ENCODE results near the gene RASA1. TPM values are rescaled to one million over a fixed set of nuclear protein-coding genes. Genes with fewer than 3 reads are reported as not detected.

The RASA1 gene
- total RNA-seq, 3 donors from 2014 or later, result 17.7 to 19.6 (median 19.1) TPM

- Mint-ChIP-seq H3K4me3 (no peak overlapping the region), H3K9me3 (no peaks in the 10 kb centered on the region), H3K4me1 (ENCODE audit: low read depth) (peaks cover 17% of the 10 kb centered on the region), H3K27me3 (ENCODE audit: low read depth) (no peaks in the 10 kb centered on the region), H3K36me3 (ENCODE audit: insufficient read depth) (peaks cover 20% of the 10 kb centered on the region)
- DNase-seq (no peak), ATAC-seq (no peak)
Measured at GRCh38 chr5:87360132-87360531, 92.4 kb downstream of the RASA1 start.

- Mint-ChIP-seq H3K9me3 (no peaks in the 10 kb centered on the region), H3K4me3 (no peak overlapping the region), H3K27me3 (ENCODE audit: low read depth) (no peaks in the 10 kb centered on the region), H3K36me3 (ENCODE audit: insufficient read depth) (peaks cover 15% of the 10 kb centered on the region), H3K4me1 (ENCODE audit: low read depth) (peaks cover 17% of the 10 kb centered on the region)
- DNase-seq (no peak), ATAC-seq (no peak)
Measured at GRCh38 chr5:87361031-87361445, 93.4 kb downstream of the RASA1 start.

GRCh38 chr5:87361536-87362213 lies 94.0 kb downstream of the RASA1 start:
- Mint-ChIP-seq H3K9me3 (no peaks in the 10 kb centered on the region), H3K4me1 (ENCODE audit: low read depth) (peaks cover 17% of the 10 kb centered on the region), H3K36me3 (ENCODE audit: insufficient read depth) (peaks cover 19% of the 10 kb centered on the region), H3K4me3 (no peak overlapping the region), H3K27me3 (ENCODE audit: low read depth) (no peaks in the 10 kb centered on the region)
- no peak for DNase-seq
- no peak for ATAC-seq

- Mint-ChIP-seq H3K9me3 (no peaks in the 10 kb centered on the region), H3K4me3 (no peak overlapping the region), H3K4me1 (ENCODE audit: low read depth) (peaks cover 8% of the 10 kb centered on the region), H3K27me3 (ENCODE audit: low read depth) (no peaks in the 10 kb centered on the region), H3K36me3 (ENCODE audit: insufficient read depth) (peaks cover 27% of the 10 kb centered on the region)
- ATAC-seq (no peak), DNase-seq (no peak)
Measured at GRCh38 chr5:87367243-87367642, 99.6 kb downstream of the RASA1 start.

- DNase-seq (no peak), ATAC-seq (no peak)
- Mint-ChIP-seq H3K27me3 (ENCODE audit: low read depth) (no peaks in the 10 kb centered on the region), H3K36me3 (ENCODE audit: insufficient read depth) (peaks cover 32% of the 10 kb centered on the region), H3K4me1 (ENCODE audit: low read depth) (peaks cover 8% of the 10 kb centered on the region), H3K4me3 (no peak overlapping the region), H3K9me3 (no peaks in the 10 kb centered on the region)
Measured at GRCh38 chr5:87368601-87369000, 100.9 kb downstream of the RASA1 start.

- DNase-seq (no peak), ATAC-seq (no peak)
- H3K9me3 Mint-ChIP-seq, result no peaks in the 10 kb centered on the region
- H3K4me1 Mint-ChIP-seq (ENCODE audit: low read depth), result peaks cover 7% of the 10 kb centered on the region
- H3K27me3 Mint-ChIP-seq (ENCODE audit: low read depth), result no peaks in the 10 kb centered on the region
- H3K36me3 Mint-ChIP-seq (ENCODE audit: insufficient read depth), result peaks cover 31% of the 10 kb centered on the region
- no peak overlapping the region for H3K4me3 Mint-ChIP-seq
Measured at GRCh38 chr5:87369431-87369830, 101.7 kb downstream of the RASA1 start.

GRCh38 chr5:87372705-87373104 lies 105.0 kb downstream of the RASA1 start:
- H3K36me3 Mint-ChIP-seq (ENCODE audit: insufficient read depth), result peaks cover 37% of the 10 kb centered on the region
- no peaks in the 10 kb centered on the region for H3K9me3 Mint-ChIP-seq
- peaks cover 2% of the 10 kb centered on the region for H3K4me1 Mint-ChIP-seq (ENCODE audit: low read depth)
- no peak overlapping the region for H3K4me3 Mint-ChIP-seq
- DNase-seq (no peak), ATAC-seq (no peak)
- no peaks in the 10 kb centered on the region for H3K27me3 Mint-ChIP-seq (ENCODE audit: low read depth)

- no peak for ATAC-seq
- no peaks in the 10 kb centered on the region for H3K9me3 Mint-ChIP-seq
- DNase-seq, result no peak
- no peaks in the 10 kb centered on the region for H3K27me3 Mint-ChIP-seq (ENCODE audit: low read depth)
- H3K36me3 Mint-ChIP-seq (ENCODE audit: insufficient read depth), result peaks cover 27% of the 10 kb centered on the region
- no peak overlapping the region for H3K4me3 Mint-ChIP-seq
- peaks cover 1% of the 10 kb centered on the region for H3K4me1 Mint-ChIP-seq (ENCODE audit: low read depth)
Measured at GRCh38 chr5:87382224-87382623, 114.5 kb downstream of the RASA1 start.

GRCh38 chr5:87383216-87383615 lies 115.5 kb downstream of the RASA1 start:
- Mint-ChIP-seq H3K9me3 (no peaks in the 10 kb centered on the region), H3K36me3 (ENCODE audit: insufficient read depth) (peaks cover 30% of the 10 kb centered on the region), H3K27me3 (ENCODE audit: low read depth) (no peaks in the 10 kb centered on the region), H3K4me3 (no peak overlapping the region), H3K4me1 (ENCODE audit: low read depth) (peaks cover 1% of the 10 kb centered on the region)
- no peak for ATAC-seq
- DNase-seq, result no peak

GRCh38 chr5:87385802-87386201 lies 118.1 kb downstream of the RASA1 start:
- Mint-ChIP-seq H3K4me3 (no peak overlapping the region), H3K4me1 (ENCODE audit: low read depth) (peaks cover 13% of the 10 kb centered on the region), H3K27me3 (ENCODE audit: low read depth) (no peaks in the 10 kb centered on the region), H3K9me3 (no peaks in the 10 kb centered on the region), H3K36me3 (ENCODE audit: insufficient read depth) (peaks cover 38% of the 10 kb centered on the region)
- DNase-seq (no peak), ATAC-seq (no peak)

GRCh38 chr5:87388129-87388528 lies 120.4 kb downstream of the RASA1 start:
- Mint-ChIP-seq H3K4me3 (no peak overlapping the region), H3K36me3 (ENCODE audit: insufficient read depth) (peaks cover 48% of the 10 kb centered on the region), H3K27me3 (ENCODE audit: low read depth) (no peaks in the 10 kb centered on the region), H3K9me3 (no peaks in the 10 kb centered on the region), H3K4me1 (ENCODE audit: low read depth) (peaks cover 15% of the 10 kb centered on the region)
- no peak for DNase-seq
- no peak for ATAC-seq

- Mint-ChIP-seq H3K36me3 (ENCODE audit: insufficient read depth) (peaks cover 47% of the 10 kb centered on the region), H3K4me3 (no peak overlapping the region), H3K9me3 (no peaks in the 10 kb centered on the region), H3K27me3 (ENCODE audit: low read depth) (no peaks in the 10 kb centered on the region), H3K4me1 (ENCODE audit: low read depth) (peaks cover 14% of the 10 kb centered on the region)
- no peak for ATAC-seq
- DNase-seq, result no peak
Measured at GRCh38 chr5:87389296-87390034, 121.8 kb downstream of the RASA1 start.

- H3K4me1 Mint-ChIP-seq (ENCODE audit: low read depth), result peaks cover 15% of the 10 kb centered on the region
- H3K9me3 Mint-ChIP-seq, result no peaks in the 10 kb centered on the region
- no peak overlapping the region for H3K4me3 Mint-ChIP-seq
- no peaks in the 10 kb centered on the region for H3K27me3 Mint-ChIP-seq (ENCODE audit: low read depth)
- DNase-seq (no peak), ATAC-seq (no peak)
- peaks cover 53% of the 10 kb centered on the region for H3K36me3 Mint-ChIP-seq (ENCODE audit: insufficient read depth)
Measured at GRCh38 chr5:87390075-87390474, 122.4 kb downstream of the RASA1 start.

- Mint-ChIP-seq H3K27me3 (ENCODE audit: low read depth) (no peaks in the 10 kb centered on the region), H3K9me3 (no peaks in the 10 kb centered on the region), H3K36me3 (ENCODE audit: insufficient read depth) (peaks cover 53% of the 10 kb centered on the region), H3K4me1 (ENCODE audit: low read depth) (peaks cover 16% of the 10 kb centered on the region), H3K4me3 (no peak overlapping the region)
- DNase-seq (no peak), ATAC-seq (no peak)
Measured at GRCh38 chr5:87390576-87391199, 123.0 kb downstream of the RASA1 start.

- Mint-ChIP-seq H3K36me3 (ENCODE audit: insufficient read depth) (peaks cover 51% of the 10 kb centered on the region), H3K4me3 (no peak overlapping the region), H3K4me1 (ENCODE audit: low read depth) (peaks cover 21% of the 10 kb centered on the region)
Measured at GRCh38 chr5:87392170-87392569, 124.5 kb downstream of the RASA1 start.

More at GRCh38 chr5:87392170-87392569, 124.5 kb downstream of the RASA1 start:
- H3K27me3 Mint-ChIP-seq (ENCODE audit: low read depth), result no peaks in the 10 kb centered on the region
- ATAC-seq, result no peak
- DNase-seq, result no peak
- H3K9me3 Mint-ChIP-seq, result no peaks in the 10 kb centered on the region
